Activated gamma-delta T cell treated with Interleukin-2 at 50 U/mL for 16 hours (primary cell): ENCODE results near the gene RFK.
A peak's percentile ranks its signal among the peaks of the same experiment; 100 is the strongest.
"Not testable (repeated sequence)": the region's sequence is repeated elsewhere in the genome, so short reads cannot be mapped to it uniquely, and the experiment has no call there.

ENCODE experiments used
- DNase-seq: peaks from one replicate; pipeline ENCODE4 v3.0.0-alpha.2; 2020

The RFK gene

DNA sequence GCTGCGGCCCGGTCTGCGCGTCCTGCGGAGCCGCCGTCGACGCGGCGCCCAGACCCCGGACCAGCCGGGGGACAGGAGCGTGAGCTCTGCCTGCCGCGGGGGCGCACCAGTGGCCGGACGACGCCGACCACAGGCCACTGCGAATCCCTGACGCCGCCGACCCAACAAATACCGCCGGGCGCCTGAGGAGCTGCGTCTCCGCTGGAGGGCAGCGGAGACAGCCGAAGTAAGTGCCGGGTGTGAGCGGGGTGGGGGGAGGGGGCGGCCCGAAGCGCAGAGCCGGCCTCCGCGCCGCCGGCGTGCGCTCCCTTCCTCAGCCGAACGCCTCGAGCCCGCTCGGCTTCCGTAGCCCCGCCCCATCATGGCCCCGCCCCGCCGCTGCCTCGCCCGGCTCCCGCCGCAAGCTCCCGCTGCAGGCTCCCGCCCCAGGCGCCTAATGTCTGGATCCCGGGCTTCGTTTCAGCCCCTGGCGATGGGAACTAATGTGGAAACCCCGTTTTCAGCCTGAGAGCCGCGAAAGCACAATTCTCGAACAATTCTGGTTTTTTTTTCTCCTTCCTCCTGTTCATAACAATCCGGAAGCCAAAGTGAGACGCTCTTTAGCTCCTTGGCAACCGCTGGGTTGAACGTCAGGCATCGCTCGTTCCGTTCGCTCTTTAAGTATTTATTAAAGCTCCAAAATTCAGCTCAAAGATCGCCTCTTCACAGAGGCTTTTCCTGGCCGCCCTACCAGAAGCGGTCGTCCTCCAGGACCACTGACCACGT is at the start of gene RFK:
RFK (minus strand) TSS at position 232 of the 765 bp plus-strand sequence. CDS start 255 bp downstream, outside the sequence.
- peak; percentile 92 for DNase-seq

DNA sequence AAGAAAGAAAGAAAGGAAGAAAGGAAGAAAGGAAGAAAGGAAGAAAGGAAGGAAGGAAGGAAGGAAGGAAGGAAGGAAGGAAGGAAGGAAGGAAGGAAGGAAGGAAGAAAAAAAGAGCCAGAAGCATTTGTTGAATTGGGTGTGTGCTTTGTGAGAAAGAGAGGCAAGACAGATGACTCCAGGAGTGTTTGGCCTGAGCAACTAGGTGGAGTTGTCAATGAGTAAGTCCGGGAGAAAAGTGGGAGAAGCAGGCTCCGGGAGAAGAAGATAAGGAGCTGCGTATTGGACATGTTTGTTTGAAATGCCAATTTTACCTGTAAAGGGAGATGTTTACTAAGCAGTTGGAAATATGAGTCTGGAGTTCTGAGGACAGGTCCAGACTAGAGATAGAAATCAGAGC is 49.7 kb upstream of the RFK start:
- DNase-seq, result no peak

DNA sequence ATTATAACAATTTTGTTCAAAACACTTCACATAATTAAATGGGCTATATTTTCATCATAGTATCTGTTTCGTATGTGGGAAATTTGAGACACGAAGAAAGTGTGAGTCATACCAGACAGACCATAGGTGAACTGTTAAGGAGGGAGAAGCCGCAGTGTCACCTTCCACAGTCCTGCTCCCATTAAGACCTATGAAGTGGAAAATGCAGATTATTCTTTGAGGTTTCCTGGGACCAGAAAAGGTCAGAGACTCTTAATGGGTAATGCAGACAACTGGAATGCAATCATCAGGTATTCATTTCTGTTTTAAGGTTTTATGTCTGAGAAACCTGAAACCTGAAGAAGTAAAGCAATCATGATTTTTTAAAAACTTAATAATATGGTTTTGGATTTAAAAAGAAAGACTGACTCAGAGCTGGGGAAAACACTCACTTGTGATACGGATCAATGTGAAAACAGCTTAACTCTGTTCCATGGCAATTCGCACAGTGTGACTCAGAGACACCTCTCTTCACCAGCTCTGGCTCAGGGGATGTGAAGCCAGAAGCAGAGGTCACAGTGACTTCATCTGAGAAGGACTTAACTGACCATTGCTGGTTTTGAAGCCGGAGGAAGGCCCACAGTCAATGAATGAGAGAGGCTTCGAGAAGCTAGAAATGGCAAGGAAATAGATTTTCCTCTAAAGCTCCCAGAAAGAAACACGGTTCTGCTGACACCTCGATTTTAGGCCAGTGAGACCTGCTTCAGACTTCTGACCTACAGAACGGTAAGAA is 47.5 kb upstream of the RFK start:
- no peak for DNase-seq

DNA sequence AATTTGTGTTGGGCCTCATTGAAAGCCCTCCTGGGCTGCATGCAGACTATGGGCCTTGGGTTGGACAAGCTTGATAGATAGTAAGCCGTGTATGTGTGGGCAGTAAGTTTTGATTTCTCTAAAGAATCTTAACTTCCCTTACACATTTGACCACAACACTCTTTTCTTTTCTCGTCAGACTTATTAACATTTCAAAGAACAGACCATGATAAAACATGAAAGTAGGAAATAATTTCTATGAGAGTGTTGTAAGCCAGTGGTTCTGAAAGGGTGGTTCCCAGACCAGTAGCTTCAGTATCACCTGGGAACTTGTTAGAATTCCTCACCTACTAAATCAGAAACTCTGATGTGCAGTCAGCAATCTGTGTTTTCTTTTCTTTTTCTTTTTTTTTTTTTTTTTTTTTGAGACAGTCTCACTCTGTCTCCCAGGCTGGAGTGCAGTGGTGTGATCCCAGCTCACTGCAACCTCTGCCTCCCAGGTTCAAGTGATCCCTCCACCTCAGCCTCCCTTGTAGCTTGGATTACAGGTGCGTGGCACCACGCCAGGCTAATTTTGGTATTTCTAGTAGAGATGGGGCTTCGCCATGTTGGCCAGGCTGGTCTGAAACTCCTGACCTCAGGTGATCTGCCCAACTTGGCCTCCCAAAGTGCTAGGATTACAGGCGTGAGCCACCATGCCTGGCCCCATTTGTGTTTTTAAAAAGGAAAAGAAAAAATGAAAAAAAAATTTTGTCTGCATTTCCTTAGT is 44.8 kb upstream of the RFK start:
- DNase-seq, result no peak

DNA sequence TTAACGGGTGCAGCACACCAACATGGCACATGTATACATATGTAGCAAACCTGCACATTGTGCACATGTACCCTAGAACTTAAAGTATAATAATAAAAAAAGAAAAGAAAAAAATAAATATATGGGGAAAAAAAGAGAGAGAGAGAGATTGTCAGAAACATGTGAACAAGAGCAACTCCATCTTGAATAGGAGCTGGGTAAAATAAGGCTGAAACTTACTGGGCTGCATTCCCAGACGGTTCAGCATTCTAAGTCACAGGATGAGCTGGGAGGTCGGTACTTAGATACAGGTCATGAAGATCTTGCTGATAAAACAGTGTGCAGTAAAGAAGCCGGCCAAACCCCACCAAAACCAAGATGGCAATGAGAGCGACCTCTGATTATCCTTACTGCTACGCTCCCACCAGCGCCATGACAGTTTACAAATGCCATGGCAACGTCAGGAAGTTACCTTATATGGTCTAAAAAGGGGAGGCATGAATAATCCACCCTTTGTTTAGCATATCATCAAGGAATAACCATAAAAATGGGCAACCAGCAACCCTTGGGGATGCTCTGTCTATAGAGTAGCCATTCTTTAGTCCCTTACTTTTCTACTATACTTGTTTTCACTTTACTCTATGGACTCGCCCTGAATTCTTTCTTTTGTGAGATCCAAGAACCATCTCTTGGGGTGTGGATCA is 42.9 kb upstream of the RFK start:
- not testable (repeated sequence) for DNase-seq

DNA sequence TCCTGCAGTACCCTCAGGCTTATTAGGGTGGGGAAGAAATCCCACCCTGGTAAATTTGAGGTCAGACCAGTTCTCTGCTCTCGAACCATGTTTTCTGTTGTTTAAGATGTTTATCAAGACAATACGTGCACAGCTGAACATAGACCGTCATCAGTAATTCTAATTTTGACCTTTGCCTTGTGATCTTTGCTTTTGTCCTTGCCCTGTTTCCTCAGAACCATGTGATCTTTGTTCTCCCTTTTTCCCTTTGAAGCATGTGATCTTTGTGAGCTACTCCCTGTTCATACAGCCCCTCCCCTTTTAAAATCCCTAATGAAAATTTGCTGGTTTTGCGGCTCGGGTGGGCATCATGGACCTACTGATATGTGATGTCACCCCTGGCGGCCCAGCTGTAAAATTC is 40.7 kb upstream of the RFK start:
- not testable (repeated sequence) for DNase-seq

DNA sequence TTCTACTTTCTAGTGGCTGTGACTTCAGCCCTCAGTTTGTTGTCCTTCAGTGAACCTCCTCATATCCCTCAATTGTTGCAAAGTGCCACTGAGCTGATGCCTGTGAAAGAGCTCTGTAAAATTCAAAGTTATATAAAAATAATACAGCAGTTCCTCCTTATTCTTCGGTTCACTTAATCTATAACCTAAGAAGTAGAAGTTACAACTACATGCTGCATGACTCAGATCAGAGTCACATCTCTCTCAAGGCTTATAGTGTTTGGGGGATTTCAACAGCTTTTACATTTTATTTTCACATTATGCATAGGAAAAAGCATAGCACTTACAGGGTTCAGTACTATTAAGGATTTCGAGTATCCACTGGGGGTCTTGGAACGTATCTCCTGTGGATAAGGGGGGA is 39.6 kb upstream of the RFK start:
- no peak for DNase-seq

DNA sequence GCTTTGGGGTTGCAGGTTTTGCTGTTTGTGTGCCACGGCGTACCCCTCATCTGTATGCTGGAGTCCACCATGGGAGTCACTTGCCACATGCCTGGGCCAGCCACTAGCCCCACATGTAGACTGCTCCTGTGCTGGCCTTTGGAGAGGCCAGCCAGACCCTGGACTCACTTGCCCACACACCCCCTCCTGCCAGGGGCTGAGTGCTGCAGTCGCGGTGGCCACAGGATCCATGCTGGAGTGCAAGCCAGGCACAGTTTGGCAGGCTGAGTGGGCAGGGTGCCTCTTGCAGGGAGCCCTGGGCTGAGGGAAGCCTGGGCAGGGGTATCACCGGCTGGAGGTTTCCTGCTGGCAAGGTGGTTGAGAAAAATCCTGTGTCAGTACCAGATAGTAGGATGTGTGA is 39.2 kb upstream of the RFK start:
- no peak for DNase-seq

DNA sequence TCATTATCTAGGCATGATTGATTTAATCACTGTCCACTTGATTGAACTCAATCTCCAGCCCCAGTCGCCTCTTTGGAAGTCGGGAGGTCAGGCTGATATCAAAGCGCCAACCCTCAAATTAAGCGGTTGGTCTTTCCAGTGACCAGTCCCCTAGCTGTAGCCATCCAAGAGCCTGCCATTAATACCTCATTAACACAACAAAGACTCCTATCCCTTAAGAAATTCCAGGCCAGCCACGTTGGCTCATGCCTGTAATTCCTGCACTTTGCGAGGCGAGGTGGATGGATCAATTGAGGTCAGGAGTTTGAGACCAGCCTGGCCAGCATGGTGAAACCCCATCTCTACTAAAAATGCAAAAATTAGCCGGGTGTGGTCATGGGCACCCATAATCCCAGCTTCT is 37.4 kb upstream of the RFK start:
- DNase-seq, result no peak

DNA sequence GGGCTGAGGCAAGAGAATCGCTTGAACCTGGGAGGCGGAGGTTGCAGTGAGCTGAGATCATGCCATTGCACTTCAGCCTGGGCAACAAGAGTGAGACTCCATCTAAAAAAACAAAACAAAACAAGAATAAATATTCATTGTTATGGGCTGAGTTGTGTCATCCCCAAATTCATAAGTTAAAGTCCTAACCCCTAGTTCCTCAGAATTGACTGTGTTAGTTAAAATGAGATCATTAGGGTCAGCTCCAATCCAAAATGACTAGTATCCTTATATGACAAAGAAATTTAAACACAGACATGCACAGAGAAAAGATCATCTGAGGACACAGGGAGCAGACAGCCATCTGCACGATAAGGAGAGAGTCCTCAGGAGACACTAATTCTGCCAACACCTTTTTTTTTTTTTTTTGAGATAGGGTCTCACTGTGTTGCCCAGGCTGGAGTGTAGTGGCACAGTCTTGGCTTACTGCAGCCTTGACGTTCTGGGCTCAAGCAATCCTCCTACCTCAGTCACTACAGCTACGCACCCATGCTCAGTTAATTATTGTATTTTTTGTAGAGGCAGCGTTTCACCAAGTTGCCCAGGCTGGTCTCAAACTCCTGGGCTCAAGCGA is 32.7 kb upstream of the RFK start:
- DNase-seq, result no peak

DNA sequence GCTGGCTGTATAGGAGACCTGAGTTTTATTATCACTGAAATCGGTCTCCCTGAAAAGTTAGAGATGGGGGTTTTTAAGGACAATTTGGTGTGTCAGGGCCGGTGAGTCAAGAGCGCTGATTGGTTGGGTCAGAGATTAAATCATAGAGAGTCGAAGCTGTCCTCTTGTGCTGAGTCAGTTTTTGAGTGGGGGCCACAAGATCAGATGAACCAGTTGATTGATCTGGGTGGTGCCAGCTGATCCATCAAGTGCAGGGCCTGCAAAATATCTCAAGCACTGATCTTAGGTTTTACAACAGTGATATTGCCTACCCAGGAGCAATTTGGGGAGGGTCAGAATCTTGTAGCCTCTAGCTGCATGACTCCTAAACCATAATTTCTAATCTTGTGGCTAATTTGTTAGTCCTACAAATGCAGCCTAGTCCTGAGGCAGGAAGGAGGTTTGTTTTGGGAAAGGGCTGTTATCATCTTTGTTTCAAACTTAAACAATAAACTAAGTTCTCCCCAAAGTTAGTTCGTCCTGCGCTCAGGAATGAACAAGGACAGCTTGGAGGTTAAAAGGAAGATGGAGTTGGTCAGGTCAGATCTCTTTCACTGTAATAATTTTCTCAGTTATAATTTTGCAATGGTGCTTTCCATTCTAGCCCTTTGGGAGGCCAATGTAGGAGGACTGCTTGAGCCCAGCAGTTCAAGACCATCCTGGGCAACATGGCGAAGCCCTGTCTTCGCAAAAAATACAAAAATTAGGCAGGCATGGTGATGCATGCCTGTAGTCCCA is 31.6 kb upstream of the RFK start:
- no peak for DNase-seq

DNA sequence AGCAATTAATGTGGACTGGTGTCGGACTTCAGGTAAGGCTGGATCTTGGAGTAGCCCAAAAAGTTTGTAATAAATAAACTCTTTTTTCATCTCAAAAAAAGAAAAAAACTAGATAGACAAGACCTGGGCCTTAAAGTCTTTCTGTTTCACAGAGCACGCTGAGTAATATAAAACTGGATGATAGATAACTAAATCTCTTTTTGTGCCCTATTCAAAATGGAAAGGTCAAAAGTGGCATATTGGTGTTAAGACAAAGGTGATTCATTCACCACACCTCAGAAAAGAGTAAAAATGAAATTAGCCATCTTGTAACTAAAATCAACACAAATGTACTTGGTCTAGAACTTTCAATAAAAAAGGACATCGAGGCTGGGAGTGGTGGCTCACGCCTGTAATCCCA is 30.3 kb upstream of the RFK start:
- DNase-seq, result no peak

DNA sequence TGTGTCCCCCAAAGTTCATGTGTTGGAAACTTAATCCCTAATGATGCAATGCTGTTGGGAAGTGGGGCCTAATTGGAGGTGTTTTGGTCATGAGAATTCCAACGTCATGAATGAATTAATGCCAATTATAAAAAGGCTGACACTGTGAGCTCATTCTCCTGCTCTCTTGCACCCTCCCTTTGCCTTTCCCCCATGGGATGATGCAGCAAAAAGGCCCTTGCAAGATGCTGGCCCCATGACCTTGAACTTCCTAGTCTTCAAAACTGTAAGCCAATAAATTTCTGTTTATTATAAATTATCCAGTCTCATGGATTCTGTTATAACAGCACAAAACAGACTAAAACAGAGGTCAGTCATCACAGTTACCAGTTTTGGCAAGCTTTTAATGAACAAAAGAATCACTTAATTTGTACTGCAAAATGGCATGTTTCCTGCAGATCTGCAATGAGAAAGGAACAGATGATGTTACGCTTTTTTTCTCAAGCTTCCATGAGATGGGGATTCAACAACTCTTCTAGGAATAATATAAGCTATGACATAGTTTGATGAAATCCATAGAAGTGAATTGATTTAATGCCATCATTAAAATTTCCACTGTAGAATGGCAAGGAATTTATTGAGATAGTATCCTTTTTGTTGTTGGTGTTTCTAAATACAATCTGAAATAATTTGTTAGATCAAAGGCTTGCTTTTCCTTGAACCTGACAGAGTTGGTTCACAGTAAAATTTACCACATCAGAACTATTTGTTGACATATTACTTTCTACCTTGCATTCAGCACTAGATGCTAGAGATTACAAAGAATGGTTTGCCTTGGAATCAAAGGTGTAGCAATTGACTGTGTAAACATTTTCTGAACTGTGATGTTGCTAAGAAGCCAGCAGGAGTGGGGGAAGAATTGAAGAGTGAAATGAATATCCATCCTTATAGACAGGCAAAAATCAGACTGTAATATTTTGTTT is 29.3 kb upstream of the RFK start:
- DNase-seq, result no peak

DNA sequence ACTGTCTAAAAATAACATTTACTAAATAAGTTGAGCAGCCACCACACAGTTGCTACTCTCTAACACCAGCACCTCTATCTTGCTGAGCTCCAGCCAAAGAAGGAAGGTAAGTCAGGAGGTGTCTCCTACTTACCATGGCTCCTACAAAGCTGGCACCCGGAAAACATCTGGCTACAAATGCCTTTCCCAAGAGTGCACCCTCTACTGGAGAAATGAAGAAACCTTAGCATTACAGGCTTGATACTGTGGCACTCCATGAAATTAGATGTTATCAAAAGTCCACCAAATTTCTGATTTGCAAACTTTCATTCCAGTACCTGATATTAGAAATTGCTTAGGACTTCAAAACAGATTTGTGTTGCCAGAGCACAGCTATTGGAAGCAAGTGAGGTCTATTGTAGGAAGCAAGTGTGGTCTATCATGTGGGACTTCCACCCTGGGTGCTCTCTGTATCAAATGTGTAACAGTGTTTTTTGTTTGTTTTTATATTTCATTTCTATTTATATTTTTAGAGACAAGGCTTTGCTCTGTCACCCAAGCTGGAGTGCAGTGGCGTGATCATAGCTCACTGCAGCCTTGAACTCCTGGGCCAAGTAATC is 25.7 kb upstream of the RFK start:
- DNase-seq, result no peak

DNA sequence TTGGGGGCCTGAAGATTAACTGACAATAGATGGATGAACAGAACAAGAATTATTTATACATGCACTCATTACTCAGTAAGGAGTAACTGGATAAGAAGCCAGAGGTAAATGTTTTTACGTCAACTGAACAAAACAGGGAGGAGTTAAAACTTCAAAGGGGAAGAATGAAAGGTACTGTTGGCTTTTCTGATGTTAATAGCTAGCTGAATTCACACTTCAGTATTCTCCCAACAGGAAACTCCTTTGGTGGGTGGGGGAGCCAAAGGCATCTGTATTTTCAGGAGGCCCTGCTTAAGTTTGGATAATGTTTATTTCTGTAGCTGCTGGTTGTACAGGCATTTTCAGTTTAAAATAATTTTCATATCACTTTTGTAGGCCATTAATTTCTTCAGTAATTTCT is 23.2 kb upstream of the RFK start:
- DNase-seq, result no peak

DNA sequence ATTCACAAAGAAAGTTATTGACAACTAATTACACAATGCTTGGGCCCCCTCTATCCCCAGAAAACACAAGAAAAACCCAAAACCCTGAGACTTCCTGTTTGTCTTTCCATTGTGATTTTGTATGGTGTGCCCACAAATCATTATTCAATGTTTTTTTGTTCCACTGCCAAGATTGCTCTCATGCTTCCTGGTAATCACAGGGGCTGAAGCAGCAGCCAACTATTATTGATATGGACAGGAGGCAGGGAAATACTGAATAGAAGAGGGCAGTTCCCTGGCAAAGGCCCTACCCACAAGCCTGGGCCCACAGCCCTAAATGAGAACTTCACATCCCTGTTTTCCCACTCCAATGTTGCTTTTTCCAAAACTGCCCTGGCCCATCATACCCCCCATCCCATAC is 21.5 kb upstream of the RFK start:
- no peak for DNase-seq

DNA sequence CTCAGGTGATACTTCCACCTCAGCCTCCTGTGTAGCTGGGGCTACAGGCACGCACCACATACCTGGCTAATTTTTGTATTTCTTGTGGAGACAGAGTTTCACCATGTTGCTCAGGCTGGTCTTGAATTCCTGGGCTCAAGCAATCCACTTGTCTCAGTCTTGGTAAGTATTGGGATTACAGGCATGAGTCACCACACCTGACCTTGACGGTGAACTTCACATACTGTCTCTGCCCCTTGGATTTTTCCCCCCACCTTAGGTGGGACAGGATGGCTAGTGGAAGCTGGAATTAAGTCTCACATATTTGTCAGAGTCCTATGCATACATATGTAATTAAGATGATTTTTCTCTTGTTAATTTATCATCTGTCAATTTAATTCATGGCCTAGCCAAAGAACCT is 20.9 kb upstream of the RFK start:
- DNase-seq, result no peak

DNA sequence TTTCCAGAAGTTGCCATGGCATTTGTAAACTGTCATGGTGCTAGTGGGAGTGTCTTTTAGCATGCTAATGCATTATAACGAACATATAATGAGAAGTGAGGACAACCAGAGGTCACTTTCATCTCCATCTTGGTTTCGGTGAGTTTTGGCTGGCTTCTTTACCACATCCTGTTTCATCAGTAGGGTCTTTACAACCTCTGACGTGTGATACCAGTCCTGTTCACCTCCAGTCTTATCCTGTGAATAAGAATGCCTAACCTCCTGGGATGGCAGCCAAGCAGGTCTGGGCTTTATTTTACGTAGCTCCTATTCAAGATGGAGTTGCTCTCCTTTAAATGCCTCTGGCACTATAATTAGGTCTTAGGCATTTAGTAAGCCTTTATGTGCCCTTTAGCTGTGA is 20.4 kb upstream of the RFK start:
- no peak for DNase-seq

DNA sequence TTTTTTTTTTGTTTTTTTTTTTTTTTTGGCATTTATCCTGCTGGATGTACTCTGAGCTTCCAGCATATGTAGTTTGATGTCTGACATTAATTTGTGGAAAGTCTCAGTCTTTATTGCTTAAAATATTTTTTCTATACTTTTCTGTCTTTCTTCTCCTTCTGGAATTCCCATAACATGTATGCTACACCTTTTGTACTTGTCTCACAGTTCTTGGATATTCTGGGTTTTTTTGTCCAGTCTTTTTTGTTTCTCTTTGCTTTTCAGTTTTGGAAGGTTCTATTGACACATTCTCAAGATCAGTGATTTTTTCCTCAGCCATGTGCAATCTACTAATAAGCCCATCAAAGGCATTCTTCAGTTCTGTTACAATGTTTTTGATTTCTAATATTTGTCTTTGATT is 19.4 kb upstream of the RFK start:
- DNase-seq, result no peak

DNA sequence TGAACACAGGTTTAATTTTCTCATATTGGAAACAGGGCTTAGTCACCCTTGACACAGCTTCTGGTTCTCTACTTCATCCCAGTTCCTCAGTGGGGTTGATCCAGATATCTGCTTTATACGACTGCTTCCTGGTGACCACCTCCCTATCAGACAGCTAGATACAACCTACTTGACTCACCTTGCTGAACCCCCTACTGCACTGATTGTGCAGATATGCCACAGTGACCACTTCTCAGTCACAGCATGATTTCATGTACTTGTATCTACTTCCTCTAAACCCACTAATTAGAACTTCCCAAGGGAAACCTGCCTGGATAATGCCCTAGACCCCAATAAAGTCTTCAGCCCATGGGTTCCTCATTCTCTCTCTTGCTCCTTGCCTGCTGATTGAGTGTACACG is 18.4 kb upstream of the RFK start:
- no peak for DNase-seq
